Endothelial cell of umbilical vein (primary cell): Measurements from ENCODE around the gene TEKT1. TPM values are rescaled to one million over a fixed set of nuclear protein-coding genes. Genes with fewer than 3 reads are reported as not detected.

Experiments
- BruUV-seq: library from RNA; stranded (reverse); fragments of 400-500 nt; replicated peaks from 2 replicates; lab custom pipeline; 2021; lab: Mats Ljungman, UMichigan
- CTCF ChIA-PET: fragments of 300-600, 350-600 bp; sonication (Branson Sonifier 250); formaldehyde crosslinking; loops from one replicate; lab custom pipeline; 2021; ENCODE audit warnings: antibody characterized with exemption, inconsistent platforms; lab: Charles Lee
- POLR2A ChIA-PET: fragments of 300-600, 350-600 bp; sonication (Branson Sonifier 250); formaldehyde crosslinking; loops from one replicate; lab custom pipeline; 2021; ENCODE audit warnings: antibody characterized with exemption, inconsistent platforms; lab: Charles Lee
- DNase-seq: peaks from one replicate; pipeline ENCODE4 v3.0.0-alpha.2; 2011; ENCODE audit warnings: low read depth, low spot score
- FAIRE-seq: peaks from 2 replicates; lab custom pipeline; 2011; peaks lifted over from hg19 to GRCh38; lab: Jason Lieb, UNC
- H2AFZ ChIP-seq: 2 replicates; pipeline ENCODE4 v1.6.0; 2012; ENCODE audit warnings: low read depth, low read length, control low read depth, inconsistent platforms
- H3K27ac ChIP-seq: 2 replicates; pipeline ENCODE4 v1.5.1; 2011; ENCODE audit warnings: low read depth, mild to moderate bottlenecking, control low read depth, low read length, moderate library complexity; ENCODE audit not compliant: insufficient read depth
- H3K27me3 ChIP-seq, 2 experiments: 2 replicates each; pipeline versions ENCODE4 v1.6.0 to v1.6.1; 2011; ENCODE audit warnings: low read length in 2 of 2, mixed read lengths in 1 of 2; ENCODE audit not compliant: control insufficient read depth in 2 of 2, insufficient read depth in 2 of 2
- H3K36me3 ChIP-seq, 2 experiments: 2 replicates in 1 of 2; 3 replicates in 1 of 2; pipeline ENCODE4 v1.5.1; 2011; ENCODE audit warnings: low read length in 2 of 2, mild to moderate bottlenecking in 1 of 2, moderate library complexity in 1 of 2; ENCODE audit not compliant: control insufficient read depth in 2 of 2, insufficient read depth in 2 of 2; ENCODE audit errors: extremely low read depth in 1 of 2
- H3K4me1 ChIP-seq: 3 replicates; pipeline ENCODE4 v1.5.1; 2011; ENCODE audit warnings: mild to moderate bottlenecking, low read length; ENCODE audit not compliant: control insufficient read depth, insufficient read depth; ENCODE audit errors: extremely low read depth
- H3K4me2 ChIP-seq: 2 replicates; pipeline ENCODE4 v1.6.1; 2011; ENCODE audit warnings: low read length, control low read depth, mixed read lengths; ENCODE audit not compliant: insufficient read depth
- H3K4me3 ChIP-seq, 3 experiments: fragments of 200-600 bp in 1 of 3; sonication (generic), shearing (Covaris generic) in 1 of 3; replicated peaks in 1 of 3; 2 replicates each; pipeline ENCODE4 v1.5.1; 2011 to 2016; ENCODE audit warnings: control low read depth in 3 of 3, low read length in 3 of 3, mild to moderate bottlenecking in 2 of 3, inconsistent platforms in 1 of 3, low read depth in 1 of 3, moderate library complexity in 1 of 3; ENCODE audit not compliant: insufficient read depth in 1 of 3
- H3K79me2 ChIP-seq: 2 replicates; pipeline ENCODE4 v1.6.0; 2012; ENCODE audit warnings: low read length, inconsistent platforms; ENCODE audit not compliant: control insufficient read depth, insufficient read depth
- H3K9ac ChIP-seq: replicated peaks from 2 replicates; pipeline ENCODE3; 2011; ENCODE audit warnings: low read length, control low read depth; ENCODE audit not compliant: insufficient read depth; ENCODE audit errors: extremely low read depth
- H3K9me1 ChIP-seq: replicated peaks from 3 replicates; pipeline ENCODE4 v1.6.0; 2011; ENCODE audit warnings: mild to moderate bottlenecking, low read length; ENCODE audit not compliant: control insufficient read depth, insufficient read depth; ENCODE audit errors: extremely low read depth
- H3K9me3 ChIP-seq: replicated peaks from 2 replicates; pipeline ENCODE4 v1.5.1; 2012; ENCODE audit warnings: low read length, inconsistent platforms; ENCODE audit not compliant: control insufficient read depth, insufficient read depth
- H4K20me1 ChIP-seq: replicated peaks from 2 replicates; pipeline ENCODE3; 2011; ENCODE audit warnings: mild to moderate bottlenecking, low read length; ENCODE audit not compliant: control insufficient read depth, insufficient read depth; ENCODE audit errors: extremely low read depth
- CTCF ChIP-seq, 2 donors: IDR thresholded peaks; 1 replicate in 1 of 2; 2 replicates in 1 of 2; pipeline ENCODE4 v1.5.1; 2011; ENCODE audit warnings: low read length in 2 of 2, mild to moderate bottlenecking in 2 of 2, moderate library complexity in 2 of 2, control low read depth in 1 of 2, inconsistent platforms in 1 of 2, low read depth in 1 of 2; ENCODE audit not compliant: insufficient read depth in 1 of 2; ENCODE audit errors: extremely low read depth in 1 of 2
- EZH2 ChIP-seq: IDR thresholded peaks from 2 replicates; pipeline ENCODE4 v1.6.1; 2012; ENCODE audit warnings: borderline replicate concordance, low read depth, mild to moderate bottlenecking, moderate library complexity, low read length, inconsistent platforms; ENCODE audit not compliant: severe bottlenecking
- FOS ChIP-seq: IDR thresholded peaks from 2 replicates; pipeline ENCODE4 v1.6.1; 2011; ENCODE audit warnings: mild to moderate bottlenecking, low read length, moderate library complexity, borderline replicate concordance; ENCODE audit not compliant: insufficient read depth
- GATA2 ChIP-seq: IDR thresholded peaks from 2 replicates; pipeline ENCODE4 v1.7.0; 2011; ENCODE audit warnings: low read depth, mild to moderate bottlenecking, moderate library complexity, mixed read lengths, low read length; ENCODE audit not compliant: insufficient read length, insufficient read depth
- JUN ChIP-seq: IDR thresholded peaks from 2 replicates; pipeline ENCODE4 v1.6.1; 2011; ENCODE audit warnings: borderline replicate concordance, low read depth; ENCODE audit not compliant: insufficient read length, insufficient read depth
- MAX ChIP-seq: IDR thresholded peaks from 2 replicates; pipeline ENCODE4 v1.6.1; 2011; ENCODE audit not compliant: insufficient read depth, insufficient read length
- MYC ChIP-seq: IDR thresholded peaks from one replicate; pipeline ENCODE4 v1.6.1; 2011; ENCODE audit warnings: mild to moderate bottlenecking, low read depth, low read length
- POLR2A ChIP-seq: IDR thresholded peaks from 2 replicates; pipeline ENCODE4 v1.6.1; 2012; ENCODE audit warnings: low read depth, mild to moderate bottlenecking, control low read depth, low read length
- POLR2AphosphoS5 ChIP-seq: IDR thresholded peaks from 2 replicates; pipeline ENCODE4 v1.6.1; 2012; ENCODE audit warnings: low read depth, mild to moderate bottlenecking, control low read depth, low read length, moderate library complexity; ENCODE audit not compliant: insufficient read depth
- dilution Hi-C: fragments of 300-500 bp; cut with MboI; formaldehyde crosslinking; loops from one replicate; pipeline ENCODE4 v1.15.0; 2019; ENCODE audit warnings: low sequenced_read_pairs; ENCODE audit not compliant: extremely low pct_ligation_motif_present
- intact Hi-C: fragments of 100-400 bp; cut with micrococcal nuclease; formaldehyde crosslinking; loops from one replicate; pipeline ENCODE4 v1.10.0; 2022
- polyA plus RNA-seq, 4 experiments: library from polyadenylated mRNA; depleted of rRNA in 3 of 4; stranded (reverse) in 3 of 4; unstranded in 1 of 4; fragments of >200 nt; gene quantifications; 2 replicates each; pipeline versions ENCODE4 v1.2.1 to v1.2.3, GENCODE V29; 2011 to 2012; ENCODE audit warnings: missing spikeins in 1 of 4
- total RNA-seq: library from RNA; stranded (reverse); gene quantifications from 2 replicates; pipeline ENCODE4 v1.2.3, GENCODE V29; 2021

TEKT1 gene
- total and polyA plus RNA-seq, 2 donors (not counting 3 experiments of a cell fraction or from before 2014, with no cell fraction given), result not detected

- Histone ChIP-seq H3K27ac (no peak overlapping the region), H3K4me2 (no peak overlapping the region), H3K79me2 (no peaks in the 10 kb centered on the region), H3K9me1 (no peaks in the 10 kb centered on the region), H4K20me1 (no peaks in the 10 kb centered on the region), H3K36me3 (no peaks in the 10 kb centered on the region), H3K4me1 (no peaks in the 10 kb centered on the region), H3K27me3 (peaks cover 14 to 24% of the 10 kb centered on the region in 2 experiments), H2AFZ (no peak overlapping the region), H3K9me3 (no peaks in the 10 kb centered on the region), H3K9ac (no peak overlapping the region), H3K4me3 (no peak overlapping the region)
- intact Hi-C loops, result no loop called here
- BruUV-seq, result no TSS peak
- dilution Hi-C loops, result no loop called here
- no peak for FAIRE-seq
- POLR2A ChIA-PET, result no interaction called here
- DNase-seq, result no peak
- CTCF ChIA-PET, result no interaction called here
- TF ChIP-seq POLR2AphosphoS5, result no peak
- TF ChIP-seq JUN, result no peak
- TF ChIP-seq POLR2A, result no peak
- TF ChIP-seq MYC, result no peak
- no peak for TF ChIP-seq FOS
- TF ChIP-seq GATA2, result no peak
- no peak for TF ChIP-seq EZH2
These were observed 25.8 kb upstream of the TEKT1 start for GRCh38 chr17:6857336-6857735.

DNA sequence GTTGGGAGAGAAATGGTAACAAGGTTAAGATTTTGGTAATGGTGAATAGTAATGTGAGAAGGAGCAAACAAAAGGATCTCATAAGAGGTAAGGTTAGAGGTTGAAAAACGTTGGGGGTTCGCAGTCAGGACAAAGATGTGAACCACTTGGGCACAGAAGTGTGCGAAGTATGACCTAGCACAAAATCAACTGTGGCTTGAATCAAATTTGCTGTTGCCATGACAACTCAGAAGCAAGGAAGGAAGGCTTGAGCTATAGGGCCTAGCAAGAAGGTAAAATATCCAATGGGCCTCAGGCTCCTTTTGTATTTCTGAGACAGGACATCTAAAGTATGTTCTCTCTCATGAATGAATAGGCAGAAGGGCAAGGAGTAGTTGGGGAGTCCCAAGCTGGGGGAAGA, 24.5 kb upstream of the TEKT1 start:
- CTCF ChIA-PET, result interaction anchor here (2.2 kb wide), 1 partner anchor 13 kb away, joined by 12 read pairs; no protein-coding TSS in a partner anchor
- intact Hi-C loops, result no loop called here
- no peak for FAIRE-seq

More for the DNA sequence above, 24.5 kb upstream of the TEKT1 start:
- no peaks in the 10 kb centered on the region for H3K9me3 ChIP-seq
- BruUV-seq, result no TSS peak
- no peak overlapping the region for H2AFZ ChIP-seq
- no peak overlapping the region for H3K27ac ChIP-seq
- no peak for DNase-seq
- H4K20me1 ChIP-seq, result no peaks in the 10 kb centered on the region
- H3K4me2 ChIP-seq, result no peak overlapping the region
- no peak overlapping the region for H3K9ac ChIP-seq
- H3K27me3 ChIP-seq, result peaks cover 14 to 23% of the 10 kb centered on the region in 2 experiments
- no peaks in the 10 kb centered on the region for H3K36me3 ChIP-seq
- dilution Hi-C loops, result no loop called here
- TF ChIP-seq FOS, result no peak
- no peak for TF ChIP-seq JUN
- TF ChIP-seq GATA2, result no peak
- no peak for TF ChIP-seq POLR2AphosphoS5
- TF ChIP-seq POLR2A, result no peak
- no peak for TF ChIP-seq EZH2
- no peak for TF ChIP-seq MAX
- no peak for TF ChIP-seq MYC
- TF ChIP-seq CTCF (IDR thresholded peaks at IDR 0.05; ENCODE audit: extremely low read depth in 1 of 2, insufficient read depth in 1 of 2, low read depth in 1 of 2, low read length in 2 of 2), result no peak
- H3K9me1 ChIP-seq, result no peaks in the 10 kb centered on the region
- no peaks in the 10 kb centered on the region for H3K79me2 ChIP-seq
- POLR2A ChIA-PET, result no interaction called here
- H3K4me1 ChIP-seq, result no peaks in the 10 kb centered on the region
- H3K4me3 ChIP-seq, result no peak overlapping the region
